ENCODE data around the gene OPA1.

DNA sequence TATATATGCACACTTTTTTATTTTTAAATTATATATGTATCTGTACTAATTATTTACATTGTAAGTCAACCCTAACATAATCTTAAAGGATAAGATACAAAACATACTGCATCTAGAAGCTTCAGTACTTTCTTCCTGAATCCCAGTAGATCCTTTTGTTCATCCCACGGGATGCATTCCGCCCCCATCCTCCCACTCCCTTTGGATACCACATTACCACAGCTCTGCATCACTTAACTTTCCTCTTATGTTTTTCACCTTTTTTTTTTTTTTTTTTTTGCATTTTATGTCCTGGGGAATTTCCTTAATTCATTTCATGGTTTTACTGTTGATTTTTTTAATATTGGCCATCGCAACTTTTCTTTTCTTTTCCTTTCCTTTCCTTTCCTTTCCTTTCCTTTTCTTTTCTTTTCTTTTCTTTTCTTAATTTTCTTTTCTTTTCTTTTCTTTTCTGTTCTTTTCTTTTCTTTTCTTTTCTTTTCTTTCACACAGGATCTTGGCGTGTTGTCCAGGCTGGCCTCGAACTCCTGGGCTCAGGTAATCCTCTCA, 3.0 kb downstream of the OPA1 start:
- TF ChIP-seq, protein P1, sequence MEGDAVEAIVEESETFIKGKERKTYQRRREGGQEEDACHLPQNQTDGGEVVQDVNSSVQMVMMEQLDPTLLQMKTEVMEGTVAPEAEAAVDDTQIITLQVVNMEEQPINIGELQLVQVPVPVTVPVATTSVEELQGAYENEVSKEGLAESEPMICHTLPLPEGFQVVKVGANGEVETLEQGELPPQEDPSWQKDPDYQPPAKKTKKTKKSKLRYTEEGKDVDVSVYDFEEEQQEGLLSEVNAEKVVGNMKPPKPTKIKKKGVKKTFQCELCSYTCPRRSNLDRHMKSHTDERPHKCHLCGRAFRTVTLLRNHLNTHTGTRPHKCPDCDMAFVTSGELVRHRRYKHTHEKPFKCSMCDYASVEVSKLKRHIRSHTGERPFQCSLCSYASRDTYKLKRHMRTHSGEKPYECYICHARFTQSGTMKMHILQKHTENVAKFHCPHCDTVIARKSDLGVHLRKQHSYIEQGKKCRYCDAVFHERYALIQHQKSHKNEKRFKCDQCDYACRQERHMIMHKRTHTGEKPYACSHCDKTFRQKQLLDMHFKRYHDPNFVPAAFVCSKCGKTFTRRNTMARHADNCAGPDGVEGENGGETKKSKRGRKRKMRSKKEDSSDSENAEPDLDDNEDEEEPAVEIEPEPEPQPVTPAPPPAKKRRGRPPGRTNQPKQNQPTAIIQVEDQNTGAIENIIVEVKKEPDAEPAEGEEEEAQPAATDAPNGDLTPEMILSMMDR (IDR thresholded peaks at IDR 0.05) = no peak
- TF ChIP-seq POLR2A (IDR thresholded peaks at IDR 0.05) = no peak

Data from uterus (tissue), 2 donors.